GM12801 (cell line): ENCODE data around the gene PRKAG2.

Experiments used
- TF ChIP-seq, protein P1 (sequence below): IDR thresholded peaks from one replicate; pipeline ENCODE4 v1.5.1; 2011; ENCODE audit warnings: control low read depth; ENCODE audit not compliant: insufficient read length; ENCODE audit errors: extremely low read depth

The PRKAG2 gene

DNA sequence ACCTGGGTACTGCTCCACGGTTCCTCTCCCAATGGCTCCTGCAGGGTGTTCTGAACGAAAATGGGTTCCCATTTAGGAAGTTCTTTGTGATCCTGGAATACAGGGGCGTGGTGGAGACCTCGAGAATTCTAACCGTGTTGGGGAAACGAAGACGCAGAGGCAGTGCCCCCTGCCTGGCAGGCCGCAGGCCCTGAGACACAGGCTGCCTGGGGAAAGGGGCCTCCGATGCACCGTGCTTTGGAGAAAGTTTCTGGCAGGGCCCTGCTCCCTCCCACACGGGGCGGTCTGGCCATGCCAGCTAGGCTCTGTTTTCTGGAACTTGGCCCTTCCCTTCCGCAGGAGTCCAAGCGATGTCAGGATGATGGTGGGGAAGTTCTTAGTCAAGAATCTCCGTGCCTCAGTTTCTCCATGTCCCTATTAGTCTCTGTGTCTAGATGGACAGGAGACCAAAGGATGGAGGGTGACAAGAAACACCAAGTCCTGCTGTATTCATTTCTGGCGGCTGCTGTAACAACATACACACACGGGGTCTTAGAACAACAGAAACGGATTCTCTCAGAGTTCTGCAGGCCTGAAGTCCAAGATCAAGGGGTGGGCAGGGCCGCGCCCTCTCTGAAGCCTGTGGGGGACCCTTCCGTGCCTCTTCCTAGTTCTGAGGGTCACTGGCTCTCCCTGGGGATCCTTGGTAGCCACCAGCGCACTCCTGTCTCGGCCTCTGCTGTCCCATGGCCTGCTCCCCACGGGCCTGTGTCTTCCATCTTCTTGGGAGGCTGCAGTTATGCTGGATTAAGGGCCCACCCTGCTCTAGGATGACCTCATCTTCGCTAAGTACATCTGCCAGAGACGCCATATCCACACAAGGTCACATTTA is 27.7 kb downstream of the PRKAG2 start:
- TF ChIP-seq, protein P1, sequence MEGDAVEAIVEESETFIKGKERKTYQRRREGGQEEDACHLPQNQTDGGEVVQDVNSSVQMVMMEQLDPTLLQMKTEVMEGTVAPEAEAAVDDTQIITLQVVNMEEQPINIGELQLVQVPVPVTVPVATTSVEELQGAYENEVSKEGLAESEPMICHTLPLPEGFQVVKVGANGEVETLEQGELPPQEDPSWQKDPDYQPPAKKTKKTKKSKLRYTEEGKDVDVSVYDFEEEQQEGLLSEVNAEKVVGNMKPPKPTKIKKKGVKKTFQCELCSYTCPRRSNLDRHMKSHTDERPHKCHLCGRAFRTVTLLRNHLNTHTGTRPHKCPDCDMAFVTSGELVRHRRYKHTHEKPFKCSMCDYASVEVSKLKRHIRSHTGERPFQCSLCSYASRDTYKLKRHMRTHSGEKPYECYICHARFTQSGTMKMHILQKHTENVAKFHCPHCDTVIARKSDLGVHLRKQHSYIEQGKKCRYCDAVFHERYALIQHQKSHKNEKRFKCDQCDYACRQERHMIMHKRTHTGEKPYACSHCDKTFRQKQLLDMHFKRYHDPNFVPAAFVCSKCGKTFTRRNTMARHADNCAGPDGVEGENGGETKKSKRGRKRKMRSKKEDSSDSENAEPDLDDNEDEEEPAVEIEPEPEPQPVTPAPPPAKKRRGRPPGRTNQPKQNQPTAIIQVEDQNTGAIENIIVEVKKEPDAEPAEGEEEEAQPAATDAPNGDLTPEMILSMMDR, result no peak

DNA sequence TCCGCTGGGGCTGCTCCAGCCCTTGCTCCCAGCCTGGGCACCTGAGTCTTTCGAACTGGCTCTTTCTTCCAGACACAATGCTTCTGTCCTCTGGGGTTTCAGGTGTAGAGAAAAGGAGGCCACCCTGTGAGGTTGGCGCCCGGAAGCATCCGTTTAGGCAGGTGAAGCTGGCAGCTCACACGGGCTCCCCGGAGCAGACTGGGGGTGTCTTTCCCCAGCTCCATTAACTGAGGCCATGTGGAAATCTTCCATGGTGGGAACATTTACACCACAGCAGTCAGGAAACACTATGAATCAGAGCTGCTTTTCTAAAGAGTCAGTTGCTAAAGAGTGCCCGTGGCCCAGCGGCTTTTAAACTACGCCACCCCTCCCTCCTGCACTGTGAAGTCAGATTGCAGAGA is 29.2 kb downstream of the PRKAG2 start:
- TF ChIP-seq, protein P1, result no peak

DNA sequence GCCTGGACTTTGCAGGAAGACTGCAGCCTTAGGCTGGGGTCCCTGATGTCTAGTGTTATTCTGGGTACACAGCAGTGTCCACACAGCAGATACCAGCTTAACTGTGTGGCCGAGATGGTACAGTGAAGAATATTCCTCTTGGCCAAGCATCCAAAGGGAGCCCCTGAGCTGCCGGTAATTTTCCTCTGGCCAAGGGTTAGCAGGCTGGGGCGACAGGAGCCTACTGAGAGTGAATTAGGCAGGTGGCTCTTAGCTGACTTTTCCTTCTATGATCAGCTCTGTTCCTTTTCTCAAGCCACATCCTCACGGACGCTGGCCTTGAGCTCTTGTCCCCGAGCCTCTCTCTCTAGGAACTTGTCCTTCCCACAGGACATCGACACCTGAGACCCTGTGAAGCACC is 29.8 kb downstream of the PRKAG2 start:
- TF ChIP-seq, protein P1, result no peak

DNA sequence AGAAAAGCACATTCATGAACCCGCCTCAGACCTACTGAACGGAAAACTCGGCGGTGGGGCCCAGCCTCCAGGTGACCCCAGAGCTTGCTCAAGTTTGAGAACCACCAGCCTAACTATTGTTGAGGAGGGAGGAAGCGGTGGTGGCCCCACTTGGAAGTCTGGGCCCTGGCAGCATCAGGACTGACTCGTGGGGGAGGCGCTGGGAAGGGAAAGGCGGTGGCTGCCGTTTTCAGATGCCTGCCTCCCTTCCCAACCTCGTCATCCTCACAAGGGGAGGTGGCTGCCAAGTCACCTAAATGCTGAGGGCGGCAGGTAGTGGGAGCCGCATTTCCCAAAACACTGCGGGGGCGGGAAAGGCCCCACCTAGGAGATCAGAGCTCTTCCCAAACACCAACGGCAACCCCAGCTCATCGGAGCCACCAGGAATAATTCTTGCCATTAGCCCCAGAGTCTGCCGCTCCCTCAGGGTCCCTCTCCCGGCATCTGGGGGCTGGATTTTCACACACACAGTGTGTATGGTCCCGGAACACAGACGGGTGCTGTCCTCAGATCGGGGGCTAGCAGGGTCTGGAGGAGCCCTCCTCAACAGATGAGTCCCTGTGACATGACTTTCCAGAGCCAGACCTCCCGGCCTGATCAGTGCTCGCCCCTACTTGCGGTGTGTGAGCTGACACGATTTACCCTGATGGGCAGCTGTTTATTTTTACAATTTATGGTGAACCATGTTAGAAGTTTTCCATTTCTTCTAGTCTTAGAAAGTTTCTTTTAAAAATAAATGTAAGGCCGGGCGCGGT is 31.3 kb downstream of the PRKAG2 start:
- TF ChIP-seq, protein P1, result no peak

DNA sequence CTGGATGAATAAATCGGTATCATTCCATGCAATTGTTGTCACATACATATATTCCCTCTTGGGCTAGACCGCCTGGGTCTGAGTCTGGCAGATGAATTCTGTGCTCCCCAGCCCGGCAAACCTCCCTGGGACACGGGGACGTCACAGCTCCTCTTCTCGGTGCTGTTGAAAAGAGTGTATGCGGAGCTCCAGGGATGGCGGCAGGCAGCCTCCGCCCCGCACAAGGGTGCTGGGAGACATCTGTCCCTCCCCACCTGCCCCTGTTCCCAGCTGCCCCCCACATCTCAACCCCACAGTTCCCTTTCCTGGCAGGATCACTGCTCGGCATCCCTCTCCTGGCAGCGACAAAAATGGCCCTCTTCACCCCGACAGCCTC is 32.1 kb downstream of the PRKAG2 start:
- TF ChIP-seq, protein P1, result no peak

DNA sequence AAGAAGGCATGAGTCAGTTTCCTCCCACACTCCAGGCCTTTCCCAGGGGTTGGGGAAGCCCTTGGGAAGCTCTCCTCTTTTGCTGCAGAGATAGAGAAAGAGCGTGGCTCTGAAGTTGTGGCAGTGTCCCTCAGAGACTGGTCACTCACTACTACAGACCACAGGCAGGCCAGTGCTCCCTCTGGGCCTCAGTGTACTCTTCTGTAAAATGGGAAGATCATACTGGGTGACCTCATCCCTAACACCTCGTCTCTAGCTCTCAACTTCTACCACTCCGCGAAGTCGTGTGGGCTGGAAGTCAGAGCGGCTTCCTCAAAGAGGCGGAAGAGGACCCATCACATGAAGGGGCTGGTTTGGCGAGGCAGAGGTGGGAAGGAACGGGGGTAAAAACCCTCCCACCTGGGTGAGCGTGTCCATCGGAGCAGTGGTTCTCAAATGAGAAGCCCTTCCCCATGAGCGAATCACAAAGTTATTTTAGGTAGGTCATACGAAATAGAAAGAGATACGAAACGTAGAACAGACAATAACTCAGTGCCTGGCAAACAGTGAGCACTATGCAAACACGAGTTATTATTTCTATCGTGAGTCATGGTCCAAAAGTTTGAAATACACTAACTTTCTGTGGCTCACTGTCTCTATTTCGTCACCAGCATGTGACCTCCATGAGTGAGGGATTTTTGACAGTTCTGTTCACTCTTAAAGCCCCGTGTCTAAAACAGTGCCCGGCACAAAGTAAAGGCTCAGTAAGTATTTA is 32.7 kb downstream of the PRKAG2 start:
- TF ChIP-seq, protein P1, result no peak

DNA sequence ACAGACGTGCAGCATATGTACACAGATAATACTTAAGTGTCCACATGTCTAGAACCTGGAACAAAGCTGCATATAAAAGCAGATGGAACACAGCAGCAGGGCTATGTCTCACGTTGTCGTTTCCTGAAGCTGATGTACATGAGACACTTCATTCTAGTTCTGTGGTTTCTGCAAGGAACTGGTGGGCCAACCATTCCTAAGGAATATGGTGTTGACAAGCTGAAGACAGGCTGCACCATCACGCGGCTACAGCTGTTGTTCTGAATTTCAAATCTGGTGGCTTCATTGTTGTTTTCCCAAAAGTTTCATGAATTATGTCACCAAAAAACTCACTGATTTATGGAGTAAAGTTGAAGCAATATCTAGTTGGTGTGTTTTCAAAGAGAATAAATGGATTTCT is 33.7 kb downstream of the PRKAG2 start:
- TF ChIP-seq, protein P1, result no peak
